NCI-H774 (cell line): Measurements from ENCODE around the gene DMRT1.
"Not testable (repeated sequence)": the region's sequence is repeated elsewhere in the genome, so short reads cannot be mapped to it uniquely, and the experiment has no call there.

ENCODE experiments used
- DNase-seq: peaks from one replicate; lab custom pipeline; 2025; lab: John Stamatoyannopoulos, UW

The DMRT1 gene

DNA sequence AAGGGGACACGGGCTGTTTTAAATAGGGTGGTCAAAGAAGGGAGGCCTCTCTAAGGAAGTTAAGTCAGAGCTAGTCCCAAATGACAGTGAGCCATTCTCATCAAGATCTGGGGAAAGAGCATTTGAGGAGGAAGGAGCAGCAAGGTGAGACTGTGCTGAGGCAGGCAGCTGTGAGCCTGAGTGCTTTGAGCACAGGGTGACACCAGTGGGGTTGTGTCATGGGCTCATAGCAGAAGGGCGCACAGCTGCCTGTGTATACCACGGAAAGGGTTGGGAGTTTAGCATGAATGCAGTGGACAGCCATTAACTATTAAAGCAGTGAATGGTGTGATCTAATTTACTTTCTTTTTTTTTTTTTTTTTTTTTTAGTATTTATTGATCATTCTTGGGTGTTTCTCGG is 19.2 kb downstream of the DMRT1 start:
- DNase-seq = no peak

DNA sequence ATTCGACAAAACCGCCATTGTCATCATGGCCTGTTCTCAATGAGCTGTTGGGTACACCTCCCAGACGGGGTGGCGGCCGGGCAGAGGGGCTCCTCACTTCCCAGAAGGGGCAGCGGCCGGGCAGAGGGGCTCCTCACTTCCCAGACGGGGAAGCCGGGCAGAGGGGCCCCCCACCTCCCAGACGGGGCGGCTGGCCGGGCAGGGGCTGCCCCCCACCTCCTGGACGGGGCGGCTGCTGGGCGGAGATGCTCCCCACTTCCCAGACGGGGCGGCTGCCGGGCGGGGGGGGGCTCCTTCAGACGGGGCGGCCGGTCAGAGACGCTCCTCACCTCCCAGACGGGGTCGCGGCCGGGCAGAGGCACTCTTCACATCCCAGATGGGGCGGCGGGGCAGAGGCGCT is 20.0 kb downstream of the DMRT1 start:
- DNase-seq = not testable (repeated sequence)

DNA sequence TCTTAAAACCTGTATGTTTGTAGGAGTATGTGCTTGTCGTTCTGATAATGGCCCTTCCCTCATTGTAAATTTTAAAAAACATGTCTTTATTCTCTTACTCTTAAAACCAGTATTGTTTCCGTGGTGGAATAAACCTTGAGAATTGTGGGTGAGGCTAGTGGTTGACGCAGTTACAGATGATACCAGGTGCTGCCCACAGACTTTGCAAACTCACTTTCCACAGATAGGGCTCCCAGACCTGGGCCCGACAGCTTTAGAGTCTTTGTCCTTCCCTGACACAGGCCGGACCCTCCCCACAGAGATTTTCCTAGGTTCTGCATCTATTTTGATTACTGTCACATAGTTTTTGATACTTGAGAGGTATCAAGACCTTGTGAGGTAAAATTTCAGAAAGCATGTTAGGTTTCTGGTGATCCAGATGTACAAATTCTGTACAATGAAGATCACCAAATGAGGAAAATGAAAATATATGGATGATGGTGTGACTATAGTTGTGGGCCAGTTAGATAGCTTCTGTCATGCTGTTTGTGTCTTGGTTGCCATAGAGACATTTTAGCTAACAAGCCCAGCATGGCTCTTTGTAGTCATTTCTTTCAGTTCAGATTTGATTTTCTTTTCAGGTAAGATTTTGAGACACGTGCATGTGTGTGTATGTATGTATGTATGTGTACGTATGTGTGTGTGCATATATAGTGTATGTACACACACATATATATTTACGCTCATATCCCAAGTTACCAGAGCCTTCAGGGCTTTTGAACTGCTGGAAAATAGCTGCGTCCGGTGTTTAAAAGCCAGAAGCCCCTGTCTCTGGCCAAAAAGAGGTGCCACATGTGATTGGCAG is 33.8 kb downstream of the DMRT1 start:
- no peak for DNase-seq

DNA sequence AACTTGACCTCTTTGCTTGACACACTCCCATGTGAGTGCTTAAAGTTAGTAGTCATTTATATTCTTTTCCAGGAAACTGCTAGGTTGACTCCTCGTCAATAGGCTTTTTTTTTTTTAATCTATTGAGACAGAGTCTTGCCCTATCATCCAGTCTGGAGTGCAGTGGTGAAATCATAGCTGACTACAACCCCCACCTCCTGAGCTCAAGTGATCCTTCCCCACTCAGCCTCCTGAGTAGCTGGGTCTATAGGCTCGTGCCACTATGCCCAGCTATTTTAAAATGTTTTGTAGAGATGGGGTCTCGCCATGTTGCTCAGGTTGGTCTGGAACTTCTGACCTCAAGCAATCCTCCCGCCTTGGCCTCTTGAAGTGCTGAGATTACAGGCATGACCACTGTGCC is 34.9 kb downstream of the DMRT1 start:
- no peak for DNase-seq

DNA sequence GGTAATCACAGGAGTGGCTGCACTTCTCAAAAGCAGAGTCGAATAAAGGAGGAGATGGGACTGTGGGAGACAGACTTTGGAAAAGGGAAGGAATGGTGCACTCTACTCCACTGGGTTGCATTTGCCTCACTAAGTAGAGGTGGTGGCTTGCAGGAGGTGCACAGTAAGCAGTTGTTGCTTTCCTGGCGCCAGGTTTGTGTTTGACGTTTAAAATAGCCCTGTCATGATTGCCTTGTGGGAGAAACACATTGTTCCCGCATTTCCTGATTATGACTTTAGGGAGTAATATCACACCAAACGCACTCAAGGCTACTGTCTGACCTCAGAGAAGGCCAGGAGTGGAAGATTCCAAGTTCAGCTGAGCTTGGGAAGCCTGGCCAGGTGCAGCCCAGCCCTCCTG is 36.7 kb downstream of the DMRT1 start:
- DNase-seq = no peak

DNA sequence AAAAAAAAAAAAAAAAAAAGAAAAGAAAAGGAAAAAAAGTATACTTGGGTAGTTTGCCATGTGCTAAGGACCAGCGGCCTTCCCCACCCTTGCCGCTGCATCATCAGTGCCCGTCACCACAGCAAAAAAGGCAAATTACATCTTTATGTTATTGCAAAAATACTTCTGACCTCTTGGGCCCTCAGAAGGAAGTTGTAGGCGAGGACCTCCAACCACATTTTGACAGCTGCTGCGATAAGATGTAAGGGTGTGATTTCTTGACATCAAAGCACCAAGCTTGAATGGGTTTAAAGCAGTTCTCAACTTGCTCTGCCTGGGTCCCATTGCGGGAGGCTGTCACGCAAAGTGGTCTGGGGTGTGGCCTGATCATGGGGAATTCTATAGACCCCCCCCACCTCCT is 39.2 kb downstream of the DMRT1 start:
- DNase-seq = no peak

DNA sequence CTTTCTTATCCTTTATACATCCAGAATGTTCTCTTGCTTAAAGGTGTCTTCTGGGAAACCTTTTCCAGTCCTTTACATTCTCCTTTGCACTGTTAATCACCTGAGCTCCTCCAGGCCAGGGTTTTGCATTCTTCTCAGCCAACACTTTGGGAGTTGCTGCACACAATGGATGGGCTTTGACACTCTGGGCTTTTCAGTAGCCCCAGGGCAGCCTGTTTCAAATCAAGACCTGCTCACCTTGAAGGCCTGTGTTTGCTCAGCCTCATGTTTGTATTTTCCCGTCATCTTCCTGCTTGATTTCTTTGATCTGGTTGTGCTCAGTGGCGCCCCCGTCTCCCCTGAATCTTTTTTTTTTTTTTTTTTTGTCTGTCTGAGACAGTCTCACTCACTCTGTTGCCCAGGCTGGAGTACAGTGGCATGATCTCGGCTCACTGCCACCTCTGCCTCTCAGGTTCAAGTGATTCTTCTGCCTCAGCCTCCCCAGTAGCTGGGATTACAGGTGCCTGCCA is 41.0 kb downstream of the DMRT1 start:
- DNase-seq = no peak

DNA sequence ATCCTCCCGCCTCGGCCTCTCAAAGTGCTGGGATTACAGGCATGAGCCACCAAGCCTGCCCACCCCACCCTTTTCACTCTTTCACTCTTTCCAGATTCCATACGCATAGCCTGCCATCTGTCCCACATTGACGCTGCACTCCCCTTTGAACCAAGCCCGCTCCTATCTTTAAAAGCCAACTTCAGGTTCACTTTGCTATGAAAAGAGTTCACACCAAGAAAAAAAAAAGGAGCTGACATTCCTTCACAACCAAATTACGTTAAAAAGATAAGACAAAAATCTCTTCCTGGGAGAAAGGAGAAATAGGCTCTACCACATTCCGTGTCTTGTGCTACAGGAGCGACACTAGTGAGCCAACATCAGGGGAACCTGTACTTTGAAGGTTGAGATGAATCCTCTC is 41.5 kb downstream of the DMRT1 start:
- DNase-seq = no peak

DNA sequence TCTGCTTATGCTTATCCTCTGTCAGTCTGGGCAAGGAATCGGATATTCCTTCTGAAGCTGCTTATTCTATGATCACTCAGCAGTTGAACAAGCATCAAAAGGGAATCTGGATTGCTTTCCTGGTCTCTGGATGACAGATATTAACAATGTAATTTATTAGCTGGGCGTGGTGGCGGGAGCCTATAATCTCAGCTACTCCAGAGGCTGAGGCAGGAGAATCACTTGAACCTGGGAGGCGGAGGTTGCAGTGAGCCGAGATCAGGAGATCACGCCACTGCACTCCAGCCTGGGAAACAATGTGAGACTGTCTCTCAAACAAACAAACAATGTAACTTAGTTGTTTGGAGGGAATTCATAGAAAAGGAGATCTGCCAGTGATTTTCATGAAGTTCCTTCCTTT is 45.4 kb downstream of the DMRT1 start:
- no peak for DNase-seq

DNA sequence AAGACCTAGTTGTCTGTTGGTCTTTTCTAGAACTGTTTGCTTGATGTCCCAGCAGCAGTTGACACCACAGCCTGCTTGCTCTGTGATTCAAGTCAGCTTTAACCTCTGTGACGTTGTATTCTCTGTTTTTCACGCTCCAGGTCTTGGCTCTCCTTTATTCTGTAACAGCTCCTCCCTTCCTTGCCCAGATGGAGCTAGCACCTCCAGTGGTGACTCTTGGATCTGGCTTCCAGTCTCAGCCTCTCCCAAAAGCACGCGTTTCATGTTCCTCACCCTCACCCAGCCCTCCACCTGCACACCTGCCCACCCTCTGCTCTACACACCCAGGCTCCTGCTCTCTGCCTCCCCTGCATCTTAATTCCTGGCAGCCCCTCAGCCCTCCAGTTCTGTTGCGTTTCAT is 50.6 kb downstream of the DMRT1 start:
- no peak for DNase-seq

DNA sequence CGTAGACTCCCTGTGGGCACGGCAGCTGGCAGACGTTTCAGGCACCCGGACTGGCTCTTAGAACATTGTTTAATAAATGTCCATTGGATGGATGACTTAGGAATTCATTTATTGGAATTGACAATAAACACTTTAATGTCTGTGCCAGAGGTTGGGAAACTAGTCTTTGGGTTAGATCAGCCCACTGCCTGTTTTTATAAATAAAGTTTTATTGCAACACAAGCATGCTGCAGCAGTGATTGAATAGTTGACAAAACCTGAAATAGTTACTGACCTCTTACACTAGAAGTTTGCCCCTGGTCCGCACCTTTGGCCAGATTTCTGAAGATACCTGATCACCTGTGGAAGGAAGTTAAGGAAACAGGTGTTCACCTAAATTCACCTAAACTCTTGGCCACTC is 51.6 kb downstream of the DMRT1 start:
- DNase-seq = no peak

DNA sequence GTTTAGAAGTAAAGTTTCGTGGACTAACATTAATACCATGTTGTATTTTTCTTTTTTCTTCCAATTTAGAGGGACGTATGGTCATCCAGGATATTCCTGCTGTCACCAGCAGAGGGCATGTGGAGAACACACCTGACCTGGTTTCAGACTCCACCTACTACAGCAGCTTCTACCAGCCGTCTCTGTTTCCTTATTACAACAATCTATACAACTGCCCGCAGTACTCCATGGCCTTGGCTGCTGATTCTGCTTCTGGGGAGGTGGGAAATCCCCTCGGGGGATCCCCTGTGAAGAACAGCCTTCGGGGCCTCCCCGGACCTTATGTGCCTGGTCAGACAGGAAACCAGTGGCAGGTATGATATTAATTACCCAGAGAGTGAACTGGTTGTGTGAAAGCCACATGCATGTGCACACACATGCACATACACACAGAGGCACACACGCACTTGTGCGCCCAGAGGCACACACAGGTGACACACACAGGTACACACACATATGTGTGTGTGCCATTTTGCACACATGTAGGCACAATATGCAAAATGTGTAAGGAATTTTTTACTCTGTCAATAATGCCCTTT is 52.4 kb downstream of the DMRT1 start:
- DNase-seq = no peak

DNA sequence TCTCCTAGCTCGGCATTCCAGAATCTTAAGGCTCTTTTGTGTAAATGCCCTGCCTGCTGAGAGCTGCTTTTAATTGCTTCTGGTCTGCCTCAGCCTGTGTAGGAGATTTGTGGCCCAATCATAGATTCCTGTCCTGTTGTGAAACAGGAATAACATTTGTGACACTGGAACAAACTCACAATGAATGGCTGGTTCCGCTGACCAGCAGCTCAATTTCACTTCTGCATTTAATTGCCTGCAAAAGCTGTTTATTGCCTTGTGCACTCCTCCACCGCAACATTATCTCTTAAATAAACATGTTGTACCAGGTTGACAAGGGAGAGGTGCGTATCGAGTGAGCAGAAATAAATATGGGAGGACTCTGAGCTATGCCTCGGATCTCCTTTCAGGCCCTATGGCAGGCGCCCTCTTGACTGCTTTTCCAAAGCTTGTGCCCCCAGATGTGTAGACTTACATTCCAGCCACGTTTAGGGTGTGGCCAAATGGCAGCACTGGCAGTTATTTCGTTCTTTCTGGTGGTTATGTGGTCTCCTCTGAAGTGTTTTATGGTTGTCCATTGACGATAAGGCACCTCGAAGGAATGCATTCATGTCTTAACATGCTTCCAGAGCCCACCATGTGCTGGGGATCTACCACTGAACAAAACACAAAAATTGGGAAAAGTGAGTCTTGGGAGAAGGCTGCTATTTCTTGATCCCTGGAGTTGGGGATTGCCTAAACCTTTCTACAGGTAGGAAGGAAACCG is 58.1 kb downstream of the DMRT1 start:
- no peak for DNase-seq

DNA sequence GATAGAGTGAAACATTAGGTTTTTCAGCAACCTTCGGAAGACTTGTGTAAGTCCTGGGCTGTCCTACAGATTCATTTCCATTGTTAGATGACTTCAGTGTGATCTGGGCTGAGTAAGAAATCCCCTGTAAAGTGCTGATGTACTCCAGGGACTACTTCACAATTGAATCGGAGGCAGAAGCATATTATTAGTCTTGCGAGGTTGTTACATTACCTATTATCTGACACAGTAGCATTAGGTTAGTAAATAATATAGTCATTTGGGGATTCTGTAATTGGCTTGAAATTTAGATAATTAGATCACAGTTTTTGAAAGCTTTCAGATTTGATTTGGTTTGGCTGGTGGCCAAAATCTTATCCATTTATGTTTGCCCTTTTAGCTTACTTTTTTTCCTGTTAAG is 62.4 kb downstream of the DMRT1 start:
- DNase-seq = no peak

DNA sequence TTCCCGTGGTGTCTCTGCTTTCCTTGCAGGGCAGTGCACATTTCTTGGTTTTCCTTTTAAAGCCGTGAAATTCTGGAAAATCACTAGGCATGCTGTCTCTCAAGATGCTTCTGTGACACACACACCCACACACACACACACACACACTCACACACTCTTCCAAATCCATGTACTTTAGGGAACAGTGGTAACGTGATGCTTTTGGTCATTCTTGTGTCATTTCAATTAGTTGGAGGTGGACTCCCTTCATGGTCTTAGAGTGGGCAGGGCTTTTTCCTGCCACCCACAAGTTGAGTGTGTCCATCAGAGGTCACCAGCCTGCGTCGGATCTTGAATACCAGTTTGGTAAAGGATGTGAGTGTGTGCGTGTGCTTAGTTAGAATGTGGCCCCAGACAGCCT is 64.4 kb downstream of the DMRT1 start:
- DNase-seq = no peak

DNA sequence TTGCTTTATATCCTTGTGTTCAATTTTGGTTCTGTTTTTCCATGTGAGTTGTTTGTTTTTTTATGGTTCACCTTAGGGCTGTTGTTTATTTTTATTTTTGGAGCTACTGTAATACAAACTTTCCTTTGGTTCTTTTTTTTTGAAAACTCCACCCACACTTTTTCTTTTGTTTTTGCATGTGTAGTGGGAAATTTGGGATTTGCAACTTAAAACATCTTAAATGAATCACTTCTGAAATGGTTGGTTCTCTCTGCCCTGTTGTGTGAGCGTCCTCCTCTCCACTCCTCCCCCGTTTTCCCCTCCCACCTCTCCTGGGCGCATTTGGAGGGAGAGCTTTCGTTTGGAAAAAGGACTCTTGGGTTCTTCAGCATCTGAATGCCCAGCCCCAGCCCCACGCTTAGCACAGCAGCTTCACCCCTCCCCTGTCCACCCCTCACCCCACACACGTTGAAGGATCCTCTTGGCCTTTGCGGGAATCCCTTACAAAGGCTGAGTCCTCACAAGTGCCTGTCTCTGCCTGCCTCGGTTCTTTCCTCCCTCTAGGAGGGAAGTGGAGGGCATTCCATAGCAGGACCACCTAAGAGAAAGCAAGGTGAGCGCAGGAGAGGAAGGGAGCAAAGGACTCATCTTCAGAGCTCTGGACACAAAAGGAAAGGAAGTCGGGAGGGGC is 67.2 kb downstream of the DMRT1 start:
- DNase-seq = no peak

DNA sequence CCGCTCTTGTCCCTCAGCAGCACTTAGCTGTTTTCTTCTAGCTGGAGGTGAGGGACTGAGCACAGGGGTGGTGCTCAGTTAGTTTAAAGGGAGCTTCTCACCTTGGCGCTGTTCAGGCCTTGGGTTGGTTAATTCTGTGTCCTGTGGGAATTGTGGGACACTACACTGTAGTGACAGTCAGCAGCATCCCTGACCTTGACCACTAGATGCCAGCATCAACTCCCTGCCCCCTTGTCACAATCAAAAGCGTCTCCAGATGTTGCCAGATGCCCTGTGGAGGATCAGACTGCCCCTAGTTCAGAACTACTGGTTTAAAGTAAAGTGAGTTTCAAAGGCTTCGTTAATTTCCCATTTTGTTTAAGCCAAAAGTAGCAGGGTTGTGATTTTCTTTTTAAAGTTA is 69.5 kb downstream of the DMRT1 start:
- DNase-seq = no peak

DNA sequence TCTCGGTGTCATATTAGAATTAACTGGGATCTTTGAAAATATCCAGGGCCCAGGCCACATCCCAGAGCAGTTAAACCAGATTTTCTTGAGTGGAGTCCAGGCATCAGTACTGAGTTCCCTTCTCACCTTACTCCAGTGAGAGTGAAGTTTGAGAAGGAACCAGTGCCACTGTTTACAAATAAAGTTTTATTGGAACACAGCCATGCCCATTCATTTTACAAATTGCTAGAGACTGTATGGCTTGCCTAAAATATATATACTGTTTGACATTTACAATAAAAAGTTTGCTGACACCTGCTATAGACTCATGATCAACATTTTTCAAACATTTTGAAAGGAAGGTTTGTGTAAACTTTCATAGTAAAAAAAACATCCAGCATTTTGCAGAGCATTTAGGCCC is 71.3 kb downstream of the DMRT1 start:
- no peak for DNase-seq

DNA sequence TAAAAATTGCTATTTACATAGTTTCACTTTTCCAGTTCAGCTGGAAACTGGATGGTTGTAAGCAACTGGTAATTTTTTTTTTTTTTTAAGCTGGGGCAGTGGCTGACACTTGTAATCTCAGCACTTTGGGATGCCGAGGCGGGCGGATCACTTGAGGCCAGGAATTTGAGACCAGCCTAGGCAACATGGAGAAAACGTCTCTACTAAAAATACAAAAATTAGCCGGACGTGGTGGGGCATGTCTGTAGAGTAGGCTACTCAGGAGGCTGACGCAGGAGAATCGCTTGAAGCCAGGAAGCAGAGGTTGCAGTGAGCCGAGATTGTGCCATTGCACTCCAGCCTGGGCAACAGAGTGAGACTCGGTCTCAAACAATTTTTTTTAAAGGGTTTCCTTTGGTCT is 72.0 kb downstream of the DMRT1 start:
- not testable (repeated sequence) for DNase-seq

DNA sequence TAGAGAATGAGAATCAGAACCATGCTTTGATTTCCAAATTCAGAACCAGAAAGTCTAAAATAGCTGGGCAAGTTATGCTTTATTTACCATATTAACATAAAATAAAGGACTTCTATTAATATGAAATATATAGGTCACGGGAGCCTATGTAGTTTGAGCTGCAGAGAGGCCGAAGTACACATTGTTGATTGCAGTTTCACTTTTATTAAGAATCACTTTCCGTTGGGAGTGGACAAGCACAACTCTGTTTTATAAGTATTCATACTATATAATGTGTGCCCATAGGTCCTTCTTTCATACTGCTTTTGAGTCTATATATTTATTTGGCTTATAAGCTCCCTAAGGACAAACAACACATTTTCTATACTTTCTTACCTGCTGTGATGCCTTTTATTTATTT is 76.2 kb downstream of the DMRT1 start:
- no peak for DNase-seq

DNA sequence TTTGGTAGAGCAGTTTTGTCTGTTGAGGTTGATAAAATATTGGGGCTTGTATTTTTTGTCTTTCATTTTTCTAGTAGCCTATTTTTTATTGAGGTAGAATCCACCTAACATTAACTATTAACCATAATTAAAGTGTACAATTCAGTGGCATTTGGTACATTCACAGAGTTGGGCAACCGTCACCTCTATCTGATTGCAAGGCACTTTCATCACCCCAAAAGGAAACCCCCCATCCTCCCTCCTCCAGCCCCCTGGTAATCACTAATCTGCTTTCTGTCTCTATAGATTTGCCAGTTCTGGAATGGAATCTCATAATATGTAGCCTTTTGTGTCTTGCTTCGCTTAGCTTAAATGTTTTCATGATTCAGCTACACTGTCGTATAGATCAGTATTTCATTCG is 79.4 kb downstream of the DMRT1 start:
- DNase-seq = no peak

DNA sequence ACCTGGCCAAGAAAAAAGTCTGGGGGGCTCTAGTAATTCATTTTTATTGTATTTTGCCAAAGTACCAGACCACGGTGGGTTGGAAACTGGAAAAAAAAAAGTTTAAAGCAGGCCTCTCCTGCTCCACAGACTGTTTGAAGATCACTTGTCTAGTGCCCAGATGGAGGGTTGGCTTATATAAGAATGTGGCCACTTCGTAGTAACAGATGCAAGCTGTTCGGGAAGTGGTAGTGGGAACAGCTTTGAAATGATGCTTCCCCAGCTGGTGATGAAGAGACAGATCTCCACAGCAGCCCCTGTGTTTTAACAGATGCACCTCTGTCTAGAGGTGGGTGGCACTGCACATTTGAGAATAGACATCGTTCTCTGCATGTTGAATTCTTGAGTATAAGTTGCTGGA is 80.7 kb downstream of the DMRT1 start:
- DNase-seq = no peak

DNA sequence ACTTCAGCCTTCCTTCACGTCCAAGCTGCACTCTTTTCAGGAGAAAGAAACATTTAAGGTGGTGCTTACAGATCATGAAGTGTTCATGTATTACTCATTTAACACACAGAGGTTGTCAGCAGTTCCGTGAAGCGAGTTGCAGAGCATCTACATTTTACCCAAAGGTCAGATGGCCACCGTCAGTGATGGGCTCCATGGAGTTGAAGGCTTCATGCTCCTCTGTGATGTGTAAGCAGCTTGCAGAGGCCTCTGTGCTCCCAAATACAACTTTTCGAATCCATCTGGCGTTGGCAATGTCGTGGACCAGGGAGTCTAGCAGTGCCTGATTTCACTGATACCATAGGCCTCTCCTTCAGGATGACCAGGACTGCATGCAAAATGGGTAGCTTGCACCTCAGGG is 81.2 kb downstream of the DMRT1 start:
- DNase-seq = no peak
